ENCODE data around the gene SUPT4H1. TPM values are rescaled to one million over a fixed set of nuclear protein-coding genes. Genes with fewer than 3 reads are reported as not detected.

SUPT4H1 gene
- total RNA-seq, 1 experiment from 2014 or later = 109 TPM

GRCh38 chr17:58321571-58322525 is 30.2 kb downstream of the SUPT4H1 start:
- no peaks in the 10 kb centered on the region for H3K9me3 ChIP-seq (ENCODE audit: control insufficient read depth, low read depth, low read length)
- no peaks in the 10 kb centered on the region; the same call in 1 of the 2 replicates for H3K4me1 ChIP-seq (ENCODE audit: insufficient read depth, low read length)
- H3K36me3 Mint-ChIP-seq (ENCODE audit: insufficient read depth in 1 of 3, low read depth in 3 of 3) = peaks cover 0 to 13% (median 2%) of the 10 kb centered on the region in 3 experiments; a peak in 5 of 7 replicates
- no peaks in the 10 kb centered on the region for H4K20me1 ChIP-seq (ENCODE audit: control insufficient read depth, insufficient read depth, insufficient read length)
- H3K4me1 Mint-ChIP-seq = peaks cover 21 to 26% of the 10 kb centered on the region in 2 experiments
- no peak overlapping the region for H2BK120ac ChIP-seq (ENCODE audit: low read depth, low read length, poor library complexity, severe bottlenecking)
- H4K5ac ChIP-seq (ENCODE audit: insufficient read length, low read depth, low read length) = no peak overlapping the region
- H3K9me3 Mint-ChIP-seq = no peaks in the 10 kb centered on the region
- H3T11ph ChIP-seq (ENCODE audit: low read length) = no peak overlapping the region
- WGBS (ENCODE audit: extremely low coverage, insufficient read length, low lambda C conversion rate) = no CpG with 5 or more reads among the region's 18 CpGs
- peaks cover 50% of the 10 kb centered on the region for H3K27me3 Mint-ChIP-seq (ENCODE audit: low read depth)
- H2AK5ac ChIP-seq (ENCODE audit: insufficient read length, low read length) = no peak overlapping the region
- no peak overlapping the region for H3K27ac ChIP-seq (ENCODE audit: insufficient read length, low read depth, low read length)
- H2AFZ ChIP-seq (ENCODE audit: low read length) = no peak overlapping the region
- H2BK12ac ChIP-seq (ENCODE audit: insufficient read length, low read depth, low read length) = no peak overlapping the region
- no peak overlapping the region for H2BK5ac ChIP-seq (ENCODE audit: insufficient read length, low read length)
- no peak for DNase-seq
- no peak overlapping the region for H3K56ac ChIP-seq (ENCODE audit: insufficient read length, low read depth, low read length)
- no peaks in the 10 kb centered on the region for H3K79me2 ChIP-seq (ENCODE audit: insufficient read depth, low read length)
- H2BK20ac ChIP-seq (ENCODE audit: low read depth, low read length, poor library complexity, severe bottlenecking) = no peak overlapping the region
- H3K23ac ChIP-seq (ENCODE audit: insufficient read length, low read depth, low read length) = no peak overlapping the region
- no peaks in the 10 kb centered on the region for H3K79me1 ChIP-seq (ENCODE audit: insufficient read depth, low read depth, low read length, poor library complexity, severe bottlenecking)
- no peak overlapping the region for H4K8ac ChIP-seq (replicated peaks; ENCODE audit: insufficient read length, low read depth, low read length)
- no peak overlapping the region; a peak in 3 of 5 replicates for H3K4me3 Mint-ChIP-seq
- H3K18ac ChIP-seq (ENCODE audit: insufficient read length, low read depth, low read length) = no peak overlapping the region
- H3K27ac Mint-ChIP-seq = no peak overlapping the region
- no peak overlapping the region for H4K91ac ChIP-seq (ENCODE audit: insufficient read length, low read depth, low read length)
- no peak overlapping the region for H3K9ac ChIP-seq (ENCODE audit: extremely low read depth, insufficient read length, low read length)
- no peak overlapping the region for H2BK15ac ChIP-seq (ENCODE audit: low read depth, low read length)
- H3K4me2 ChIP-seq (ENCODE audit: insufficient read depth, insufficient read length, low read length) = no peak overlapping the region
- H3K4ac ChIP-seq (ENCODE audit: low read depth, low read length) = no peak overlapping the region
- H3K23me2 ChIP-seq (ENCODE audit: insufficient read length, low read depth, low read length, poor library complexity, severe bottlenecking) = peaks cover 15% of the 10 kb centered on the region
- no peaks in the 10 kb centered on the region; the same call in 1 of the 2 replicates for H3K27me3 ChIP-seq (ENCODE audit: insufficient read depth, low read length)
- no peak for TF ChIP-seq CTCF (conservative IDR thresholded peaks at IDR 0.05)
- H3K14ac ChIP-seq (ENCODE audit: insufficient read depth, low read length) = no peak overlapping the region

Measured in H9 (cell line).